ENCODE measurements around the gene SLC35F1.

GRCh38 chr6:117918454-117918853 lies 11.4 kb downstream of the SLC35F1 start:
- no peak for TF ChIP-seq EP300 (IDR thresholded peaks at IDR 0.05)
- no peak for TF ChIP-seq CTCF (IDR thresholded peaks at IDR 0.05)
